Muscle of leg (tissue), 16 donors: ENCODE data around the gene TCEANC2. TPM values are rescaled to one million over a fixed set of nuclear protein-coding genes. Genes with fewer than 3 reads are reported as not detected.
"Not testable (repeated sequence)": the region's sequence is repeated elsewhere in the genome, so short reads cannot be mapped to it uniquely, and the experiment has no call there.

Experiments
- DNase-seq: peaks from one replicate; pipeline ENCODE4 v3.0.0; 2013
- H3K27ac ChIP-seq: one replicate; pipeline ENCODE4 v1.5.1; 2013; ENCODE audit warnings: mild to moderate bottlenecking, low read length, control low read depth
- H3K27me3 ChIP-seq: one replicate; pipeline ENCODE4 v1.6.1; 2013; ENCODE audit warnings: low read length; ENCODE audit not compliant: control insufficient read depth, insufficient read depth
- H3K36me3 ChIP-seq: one replicate; pipeline ENCODE4 v1.6.1; 2013; ENCODE audit warnings: low read length; ENCODE audit not compliant: control insufficient read depth, insufficient read depth
- H3K4me1 ChIP-seq: one replicate; pipeline ENCODE4 v1.6.1; 2013; ENCODE audit warnings: low read length; ENCODE audit not compliant: control insufficient read depth, insufficient read depth
- H3K4me3 ChIP-seq: one replicate; pipeline ENCODE4 v1.5.1; 2013; ENCODE audit warnings: low read length, control low read depth
- H3K9me3 ChIP-seq: replicated peaks from 2 replicates; pipeline ENCODE4 v1.6.1; 2013; ENCODE audit warnings: low read depth, low read length; ENCODE audit not compliant: control insufficient read depth
- WGBS: methylation state at CpG from one replicate; pipeline ENCODE4 v1.1.5; 2013; ENCODE audit warnings: missing lambda C conversion rate; ENCODE audit not compliant: insufficient coverage; 5-methylcytosine and 5-hydroxymethylcytosine counted together
- long read RNA-seq, 11 donors: transcript quantifications; one replicate each; lab custom pipeline, GENCODE V29; 2026
- polyA plus RNA-seq, 8 donors: library from polyadenylated mRNA; unstranded; fragments of 120-200 nt; gene quantifications; one replicate each; pipeline versions ENCODE4 v1.2.1 to v1.2.3, GENCODE V29; 2013; ENCODE audit warnings: inconsistent platforms in 1 of 8, low replicate concordance in 1 of 8; ENCODE audit not compliant: insufficient read length in 8 of 8, insufficient read depth in 1 of 8
- total RNA-seq: library from RNA; stranded (reverse); fragments of 120-200 nt; gene quantifications from one replicate; pipeline ENCODE4 v1.2.4, GENCODE V29; 2013

The TCEANC2 gene
- total RNA-seq (5.0 TPM), polyA plus RNA-seq (1 to 10 TPM; 4.0 to 6.2 (median 4.8) TPM)
- long read RNA-seq, donor 1, full-length matches to known transcripts, result 3 of 3 reads
- long read RNA-seq, donor 1, partial matches to known transcripts, result 0 of 3 reads
- long read RNA-seq, donor 1, other reads (novel, unspliced or antisense), result 0 of 3 reads
- long read RNA-seq, donor 2, partial matches to known transcripts, result 0 of 3 reads
- long read RNA-seq, donor 2, other reads (novel, unspliced or antisense), result 0 of 3 reads
- long read RNA-seq, donor 3, full-length matches to known transcripts, result 5 of 5 reads
- long read RNA-seq, donor 3, partial matches to known transcripts, result 0 of 5 reads
- long read RNA-seq, donor 3, other reads (novel, unspliced or antisense), result 0 of 5 reads
- long read RNA-seq, donor 4, full-length matches to known transcripts, result 5 of 5 reads
- long read RNA-seq, donor 4, partial matches to known transcripts, result 0 of 5 reads
- long read RNA-seq, donor 4, other reads (novel, unspliced or antisense), result 0 of 5 reads
- long read RNA-seq, donor 5, full-length matches to known transcripts, result 13 of 13 reads
- long read RNA-seq, donor 5, partial matches to known transcripts, result 0 of 13 reads
- long read RNA-seq, donor 5, other reads (novel, unspliced or antisense), result 0 of 13 reads
- long read RNA-seq, donor 6, full-length matches to known transcripts, result 9 of 9 reads
- long read RNA-seq, donor 6, partial matches to known transcripts, result 0 of 9 reads
- long read RNA-seq, donor 6, other reads (novel, unspliced or antisense), result 0 of 9 reads
- long read RNA-seq, donor 7, full-length matches to known transcripts, result 6 of 6 reads
- long read RNA-seq, donor 7, partial matches to known transcripts, result 0 of 6 reads
- long read RNA-seq, donor 7, other reads (novel, unspliced or antisense), result 0 of 6 reads
- long read RNA-seq, donor 8, full-length matches to known transcripts, result 8 of 20 reads
- long read RNA-seq, donor 8, partial matches to known transcripts, result 5 of 20 reads
- long read RNA-seq, donor 8, other reads (novel, unspliced or antisense), result 7 of 20 reads
- long read RNA-seq, donor 9, full-length matches to known transcripts, result 6 of 6 reads
- long read RNA-seq, donor 9, partial matches to known transcripts, result 0 of 6 reads
- long read RNA-seq, donor 9, other reads (novel, unspliced or antisense), result 0 of 6 reads
- long read RNA-seq, donor 10, full-length matches to known transcripts, result 17 of 17 reads
- long read RNA-seq, donor 10, partial matches to known transcripts, result 0 of 17 reads
- long read RNA-seq, donor 10, other reads (novel, unspliced or antisense), result 0 of 17 reads
- long read RNA-seq, donor 11, transcript TCEANC2-203 (1 exons, 1,783 nt), result major isoform, 5 of 5 reads
- long read RNA-seq, donor 11, partial matches to known transcripts, result 0 of 5 reads
- long read RNA-seq, donor 11, other reads (novel, unspliced or antisense), result 0 of 5 reads

- Histone ChIP-seq H3K9me3 (no peaks in the 10 kb centered on the region), H3K4me3 (peak within 1 kb of the TSS; percentile 85), H3K4me1 (peaks cover 8% of the 10 kb centered on the region), H3K27ac (peak within 1 kb of the TSS; percentile 97), H3K36me3 (peaks cover 2% of the 10 kb centered on the region), H3K27me3 (no peaks in the 10 kb centered on the region)
- under 1% methylated on average over 54 of the region's 59 CpGs for WGBS
- peak; percentile 100 for DNase-seq
Measured at GRCh38 chr1:54052934-54053744, at the start of gene TCEANC2, which contains the start of gene TMEM59. Gene TCEANC2, plus strand, starts transcription at chr1:54053608. Its CDS starts 815 bp downstream, at chr1:54054423. Gene TMEM59, minus strand, starts transcription at chr1:54053204. Its CDS starts 16 bp downstream, at chr1:54053188.

- not testable (repeated sequence) for H3K4me3 ChIP-seq, H3K4me1 ChIP-seq, H3K36me3 ChIP-seq, H3K27me3 ChIP-seq, DNase-seq, H3K27ac ChIP-seq, H3K9me3 ChIP-seq
- WGBS, result 95% methylated on average over 19 of the region's 19 CpGs
Measured at GRCh38 chr1:54003750-54004480, 49.5 kb upstream of the TCEANC2 start.

GRCh38 chr1:54004481-54005049, 48.8 kb upstream of the TCEANC2 start:
- H3K4me3 ChIP-seq, result no peak overlapping the region
- H3K27me3 ChIP-seq, result no peaks in the 10 kb centered on the region
- DNase-seq, result no peak
- no peak overlapping the region for H3K27ac ChIP-seq
- 95% methylated on average over 23 of the region's 27 CpGs for WGBS
- no peaks in the 10 kb centered on the region for H3K9me3 ChIP-seq
- no peaks in the 10 kb centered on the region for H3K4me1 ChIP-seq
- H3K36me3 ChIP-seq, result no peaks in the 10 kb centered on the region

GRCh38 chr1:54006508-54006907, 46.9 kb upstream of the TCEANC2 start:
- no peaks in the 10 kb centered on the region for H3K4me1 ChIP-seq
- H3K9me3 ChIP-seq, result no peaks in the 10 kb centered on the region
- 46% methylated on average over 4 of the region's 4 CpGs for WGBS
- no peaks in the 10 kb centered on the region for H3K27me3 ChIP-seq
- no peak overlapping the region for H3K4me3 ChIP-seq
- DNase-seq, result no peak
- no peaks in the 10 kb centered on the region for H3K36me3 ChIP-seq
- H3K27ac ChIP-seq, result no peak overlapping the region

GRCh38 chr1:54007613-54008012, 45.8 kb upstream of the TCEANC2 start:
- no peaks in the 10 kb centered on the region for H3K36me3 ChIP-seq
- 57% methylated on average over 1 of the region's 4 CpGs for WGBS
- DNase-seq, result no peak
- no peak overlapping the region for H3K4me3 ChIP-seq
- no peaks in the 10 kb centered on the region for H3K9me3 ChIP-seq
- H3K27ac ChIP-seq, result no peak overlapping the region
- no peaks in the 10 kb centered on the region for H3K4me1 ChIP-seq
- H3K27me3 ChIP-seq, result peaks cover 3% of the 10 kb centered on the region

- H3K27me3 ChIP-seq, result peaks cover 3% of the 10 kb centered on the region
- no peak overlapping the region for H3K27ac ChIP-seq
- no peak overlapping the region for H3K4me3 ChIP-seq
- H3K36me3 ChIP-seq, result no peaks in the 10 kb centered on the region
- WGBS, result 77% methylated on average over 13 of the region's 13 CpGs
- no peak for DNase-seq
- no peaks in the 10 kb centered on the region for H3K4me1 ChIP-seq
- H3K9me3 ChIP-seq, result no peaks in the 10 kb centered on the region
Measured at GRCh38 chr1:54008876-54009275, 44.5 kb upstream of the TCEANC2 start.

- peaks cover 3% of the 10 kb centered on the region for H3K27me3 ChIP-seq
- no peak for DNase-seq
- 88% methylated on average over 1 of the region's 4 CpGs for WGBS
Measured at GRCh38 chr1:54009406-54009805, 44.0 kb upstream of the TCEANC2 start.

GRCh38 chr1:54010415-54011117, 42.8 kb upstream of the TCEANC2 start:
- H3K4me3 ChIP-seq, result no peak overlapping the region
- H3K36me3 ChIP-seq, result no peaks in the 10 kb centered on the region
- peaks cover 3% of the 10 kb centered on the region for H3K27me3 ChIP-seq
- H3K9me3 ChIP-seq, result no peaks in the 10 kb centered on the region
- H3K4me1 ChIP-seq, result no peaks in the 10 kb centered on the region
- 52% methylated on average over 3 of the region's 5 CpGs for WGBS
- no peak for DNase-seq
- H3K27ac ChIP-seq, result no peak overlapping the region

More at GRCh38 chr1:54009406-54009805, 44.0 kb upstream of the TCEANC2 start:
- Histone ChIP-seq H3K9me3 (no peaks in the 10 kb centered on the region), H3K4me3 (no peak overlapping the region), H3K27ac (no peak overlapping the region), H3K4me1 (no peaks in the 10 kb centered on the region), H3K36me3 (no peaks in the 10 kb centered on the region)
